ENCODE results near the gene ZNF70.
"Not testable (repeated sequence)": the region's sequence is repeated elsewhere in the genome, so short reads cannot be mapped to it uniquely, and the experiment has no call there.

ZNF70 gene

GRCh38 chr22:23754980-23755636 is 4.2 kb upstream of the ZNF70 start:
- DNase-seq = no peak

GRCh38 chr22:23754220-23754919 is 3.5 kb upstream of the ZNF70 start, which contains the start of gene VPREB3:
Gene VPREB3, minus strand, starts transcription at chr22:23754425. Its CDS starts 62 bp downstream, at chr22:23754363.
- DNase-seq = no peak

- DNase-seq = no peak
Measured at GRCh38 chr22:23753385-23753784, 2.5 kb upstream of the ZNF70 start.

GRCh38 chr22:23752750-23753149 is 1.8 kb upstream of the ZNF70 start:
- no peak for DNase-seq

- DNase-seq = no peak
Measured at GRCh38 chr22:23752090-23752691, 1.3 kb upstream of the ZNF70 start.

- no peak for DNase-seq
Measured at GRCh38 chr22:23751441-23751996, 607 bp upstream of the ZNF70 start.

- DNase-seq = no peak
Measured at GRCh38 chr22:23750367-23750713, 572 bp downstream of the ZNF70 start.

GRCh38 chr22:23749841-23750301 is 1.0 kb downstream of the ZNF70 start:
- DNase-seq = no peak

GRCh38 chr22:23745791-23746190 is 5.1 kb downstream of the ZNF70 start:
- no peak for DNase-seq

- no peak for DNase-seq
Measured at GRCh38 chr22:23744485-23744884, 6.4 kb downstream of the ZNF70 start.

GRCh38 chr22:23744001-23744400 is 6.9 kb downstream of the ZNF70 start:
- DNase-seq = no peak

GRCh38 chr22:23743303-23743705 is 7.6 kb downstream of the ZNF70 start:
- DNase-seq = no peak

- no peak for DNase-seq
Measured at GRCh38 chr22:23742505-23743264, 8.2 kb downstream of the ZNF70 start.

GRCh38 chr22:23737696-23738095 is 13.2 kb downstream of the ZNF70 start:
- DNase-seq = no peak

- not testable (repeated sequence) for DNase-seq
Measured at GRCh38 chr22:23728108-23728507, 22.8 kb downstream of the ZNF70 start.

GRCh38 chr22:23722724-23723123 is 28.2 kb downstream of the ZNF70 start:
- no peak for DNase-seq

- DNase-seq = no peak
Measured at GRCh38 chr22:23722160-23722559, 28.8 kb downstream of the ZNF70 start.

GRCh38 chr22:23720855-23721254 is 30.1 kb downstream of the ZNF70 start:
- no peak for DNase-seq

- no peak for DNase-seq
Measured at GRCh38 chr22:23718371-23719165, 32.3 kb downstream of the ZNF70 start.

- no peak for DNase-seq
Measured at GRCh38 chr22:23716811-23717801, 33.8 kb downstream of the ZNF70 start.

- no peak for DNase-seq
Measured at GRCh38 chr22:23715806-23716375, 35.0 kb downstream of the ZNF70 start.
